ENCODE data around the gene PRRG2.
A peak's percentile ranks its signal among the peaks of the same experiment; 100 is the strongest.

PRRG2 gene

GRCh38 chr19:49589502-49589905, 8.4 kb downstream of the PRRG2 start:
- no peak for DNase-seq (ENCODE audit: low spot score)

- DNase-seq (ENCODE audit: low spot score): peak; percentile 98
Measured at GRCh38 chr19:49590071-49590970, 9.2 kb downstream of the PRRG2 start.

GRCh38 chr19:49590971-49591730, 10.0 kb downstream of the PRRG2 start, which contains the start of gene PRR12:
PRR12 (plus strand) TSS chr19:49591182; CDS start chr19:49591655, 473 bp downstream.
- peak; percentile 86 for DNase-seq (ENCODE audit: low spot score)

- peak; percentile 76 for DNase-seq (ENCODE audit: low spot score)
Measured at GRCh38 chr19:49591731-49592485, 10.8 kb downstream of the PRRG2 start.

- no peak for DNase-seq (ENCODE audit: low spot score)
Measured at GRCh38 chr19:49592486-49593232, 11.5 kb downstream of the PRRG2 start.

- DNase-seq (ENCODE audit: low spot score): peak; percentile 97
Measured at GRCh38 chr19:49593233-49594113, 12.4 kb downstream of the PRRG2 start.

GRCh38 chr19:49594157-49594992, 13.3 kb downstream of the PRRG2 start:
- no peak for DNase-seq (ENCODE audit: low spot score)

- DNase-seq (ENCODE audit: low spot score): no peak
Measured at GRCh38 chr19:49594993-49595818, 14.1 kb downstream of the PRRG2 start.

DNA sequence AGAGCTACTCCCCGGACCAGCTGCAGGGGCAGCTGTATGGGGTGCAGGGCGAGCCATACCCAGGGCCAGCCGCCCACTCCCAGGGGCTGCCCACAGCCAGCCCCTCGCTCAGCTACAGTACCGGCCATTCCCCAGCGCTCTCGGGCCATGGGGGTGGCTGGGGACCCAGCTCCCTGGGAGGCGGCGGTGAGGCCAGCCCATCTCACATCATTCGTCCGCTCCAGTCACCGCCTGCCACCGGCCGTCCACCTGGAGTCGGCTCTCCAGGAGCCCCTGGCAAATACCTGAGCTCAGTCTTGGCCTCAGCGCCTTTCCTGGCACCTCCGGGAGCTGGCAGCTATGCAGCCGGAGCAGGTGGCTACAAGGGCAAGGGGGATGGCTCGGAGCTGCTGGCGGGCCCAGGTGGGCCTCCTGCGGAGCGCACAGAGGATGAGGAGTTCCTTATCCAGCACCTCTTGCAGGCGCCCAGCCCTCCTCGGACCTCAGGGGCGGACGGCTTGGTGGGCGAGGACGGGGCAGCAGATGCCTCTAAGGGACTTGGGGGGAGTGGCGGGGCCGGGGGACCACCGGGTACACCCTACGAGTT, 14.8 kb downstream of the PRRG2 start:
- DNase-seq (ENCODE audit: low spot score): no peak

DNA sequence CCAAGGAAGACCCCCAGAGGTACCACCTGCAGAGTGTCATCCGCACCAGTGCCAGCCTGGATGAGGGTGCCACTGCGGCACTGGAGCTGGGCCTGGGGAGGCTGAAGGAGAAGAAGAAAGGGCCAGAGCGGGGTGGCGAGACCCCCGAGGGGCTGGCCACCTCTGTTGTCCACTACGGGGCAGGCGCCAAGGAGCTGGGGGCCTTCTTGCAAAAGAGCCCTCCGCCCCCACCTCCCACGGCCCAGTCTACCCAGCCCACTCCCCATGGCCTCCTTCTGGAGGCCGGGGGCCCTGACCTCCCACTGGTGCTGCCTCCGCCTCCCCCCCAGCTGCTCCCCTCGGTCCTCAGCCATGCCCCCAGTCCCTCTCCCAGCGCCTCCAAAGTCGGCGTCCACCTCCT, 15.3 kb downstream of the PRRG2 start:
- no peak for DNase-seq (ENCODE audit: low spot score)

GRCh38 chr19:49596954-49597702, 16.0 kb downstream of the PRRG2 start:
- DNase-seq (ENCODE audit: low spot score): no peak

DNA sequence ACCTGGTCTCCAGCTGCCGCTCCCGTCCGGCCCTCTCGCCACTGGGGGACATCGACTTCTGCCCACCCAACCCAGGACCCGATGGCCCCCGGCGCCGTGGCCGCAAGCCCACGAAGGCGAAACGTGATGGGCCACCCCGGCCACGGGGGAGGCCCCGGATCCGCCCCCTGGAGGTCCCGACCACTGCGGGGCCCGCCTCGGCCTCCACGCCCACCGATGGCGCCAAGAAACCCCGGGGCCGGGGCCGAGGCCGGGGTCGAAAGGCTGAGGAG, 16.5 kb downstream of the PRRG2 start:
- DNase-seq (ENCODE audit: low spot score): no peak

DNA sequence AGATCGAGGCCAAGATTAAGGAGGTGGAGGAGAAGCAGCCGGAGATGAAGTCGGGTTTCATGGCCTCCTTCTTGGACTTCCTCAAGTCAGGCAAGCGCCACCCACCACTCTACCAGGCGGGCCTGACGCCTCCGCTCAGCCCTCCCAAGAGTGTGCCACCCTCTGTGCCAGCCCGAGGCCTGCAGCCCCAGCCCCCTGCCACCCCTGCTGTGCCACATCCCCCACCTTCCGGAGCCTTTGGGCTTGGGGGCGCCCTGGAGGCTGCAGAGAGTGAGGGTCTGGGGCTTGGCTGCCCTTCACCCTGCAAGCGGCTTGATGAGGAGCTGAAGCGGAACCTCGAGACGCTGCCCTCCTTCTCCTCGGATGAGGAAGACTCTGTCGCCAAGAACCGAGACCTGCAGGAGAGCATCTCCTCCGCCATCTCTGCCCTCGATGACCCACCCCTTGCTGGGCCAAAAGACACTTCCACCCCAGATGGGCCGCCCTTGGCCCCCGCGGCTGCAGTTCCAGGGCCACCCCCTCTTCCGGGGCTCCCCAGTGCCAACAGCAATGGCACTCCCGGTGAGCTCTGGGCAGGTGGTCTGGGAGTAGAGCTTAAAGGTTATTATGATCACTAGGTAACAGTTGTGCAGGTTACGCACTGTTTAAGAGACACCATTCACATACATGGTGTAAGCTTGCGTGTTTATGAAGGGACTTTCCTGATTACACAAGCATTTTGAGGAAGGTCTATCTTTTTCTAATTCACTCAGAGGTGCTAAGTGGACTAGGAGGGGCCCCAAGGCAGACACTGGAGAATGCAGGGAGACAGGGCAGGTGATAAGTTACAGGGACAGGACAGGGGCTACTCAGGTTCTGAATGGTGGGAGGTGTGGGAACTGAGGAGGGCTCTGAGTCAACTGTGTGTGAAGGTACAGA, 18.5 kb downstream of the PRRG2 start:
- no peak for DNase-seq (ENCODE audit: low spot score)

- DNase-seq (ENCODE audit: low spot score): no peak
Measured at GRCh38 chr19:49601482-49602038, 20.4 kb downstream of the PRRG2 start.

- DNase-seq (ENCODE audit: low spot score): no peak
Measured at GRCh38 chr19:49602806-49603205, 21.7 kb downstream of the PRRG2 start.

DNA sequence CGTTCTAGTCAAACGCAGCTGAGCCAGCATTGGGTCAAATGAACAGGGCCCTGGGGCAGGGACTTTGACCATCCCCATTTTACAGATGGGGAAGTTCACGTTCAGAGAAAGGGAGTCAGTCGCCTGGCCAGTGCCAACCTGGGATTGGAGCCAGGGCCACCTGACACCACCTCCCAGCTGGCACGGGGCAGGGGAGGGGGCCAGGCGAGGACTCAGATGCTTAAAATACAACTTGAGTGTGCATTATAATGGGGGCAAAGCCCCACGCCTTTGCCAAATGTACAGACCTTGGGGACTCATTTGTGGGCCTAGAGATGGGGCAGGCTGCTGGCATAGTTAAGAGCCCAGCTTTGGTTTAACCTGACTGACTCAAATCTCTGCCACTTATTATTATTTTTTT, 24.5 kb downstream of the PRRG2 start:
- no peak for DNase-seq (ENCODE audit: low spot score)
